NCI-H524 (cell line): ENCODE data around the gene FETUB.

Experiments used
- DNase-seq, 2 experiments: peaks; one replicate each; lab custom pipeline; 2025; lab: John Stamatoyannopoulos, UW

The FETUB gene

DNA sequence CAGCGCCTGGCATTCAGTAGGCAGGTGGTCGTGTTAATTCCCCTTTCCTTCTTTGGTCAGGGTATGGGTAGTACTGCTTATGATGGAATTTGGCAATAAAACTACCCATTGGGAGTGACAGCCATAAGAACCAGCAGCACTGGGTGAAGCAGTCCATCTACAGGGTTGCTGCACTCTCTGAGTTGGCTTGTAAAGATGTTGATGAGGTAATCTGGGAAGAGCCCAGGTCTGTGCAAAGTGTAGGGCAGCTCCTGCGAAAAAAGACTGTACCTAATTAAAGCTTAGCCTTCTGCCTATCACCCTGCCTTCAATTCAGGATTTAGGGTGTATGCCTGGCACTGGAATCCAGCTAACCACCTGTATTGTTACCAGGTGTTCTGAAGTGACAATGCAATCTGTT, 4.7 kb upstream of the FETUB start:
- no peak for DNase-seq

DNA sequence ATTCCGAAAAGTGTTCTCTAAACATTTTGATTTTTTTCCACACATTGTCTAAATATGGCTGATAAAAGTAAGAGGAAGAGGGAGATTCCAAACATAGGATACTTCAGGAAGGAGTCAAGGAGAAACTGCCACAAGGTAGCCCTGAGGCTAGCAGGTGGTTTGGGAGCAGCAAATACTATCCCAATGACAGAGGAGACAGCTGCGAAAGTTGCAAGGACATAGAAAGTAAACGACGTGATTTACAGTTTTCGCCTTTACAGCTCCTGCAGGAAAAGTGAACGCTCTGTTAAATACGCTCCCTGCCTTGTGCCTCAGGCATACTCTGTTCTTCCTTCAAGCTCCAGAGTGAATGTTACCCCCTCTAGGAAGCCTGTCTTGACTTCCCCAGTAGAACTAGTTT, 3.7 kb upstream of the FETUB start:
- DNase-seq, result no peak

DNA sequence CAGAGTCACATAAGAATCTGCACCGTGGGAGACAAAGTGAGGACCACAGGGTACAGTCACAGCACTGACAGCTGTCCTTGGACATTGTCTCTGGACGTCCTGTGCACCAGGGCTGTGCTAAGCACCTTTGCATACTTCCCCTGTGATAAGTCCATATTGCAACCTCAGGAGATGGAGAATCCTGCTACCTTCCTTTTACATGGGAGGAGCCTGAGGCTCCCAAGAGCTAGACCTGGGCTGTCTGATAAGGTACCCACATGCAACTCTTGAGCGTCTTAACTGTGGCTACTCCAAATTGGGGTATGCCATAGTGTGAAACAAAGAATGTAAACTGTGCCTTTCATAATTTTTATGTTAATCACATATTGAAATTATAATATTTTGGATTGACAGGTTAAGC, 2.5 kb upstream of the FETUB start:
- DNase-seq, result no peak

DNA sequence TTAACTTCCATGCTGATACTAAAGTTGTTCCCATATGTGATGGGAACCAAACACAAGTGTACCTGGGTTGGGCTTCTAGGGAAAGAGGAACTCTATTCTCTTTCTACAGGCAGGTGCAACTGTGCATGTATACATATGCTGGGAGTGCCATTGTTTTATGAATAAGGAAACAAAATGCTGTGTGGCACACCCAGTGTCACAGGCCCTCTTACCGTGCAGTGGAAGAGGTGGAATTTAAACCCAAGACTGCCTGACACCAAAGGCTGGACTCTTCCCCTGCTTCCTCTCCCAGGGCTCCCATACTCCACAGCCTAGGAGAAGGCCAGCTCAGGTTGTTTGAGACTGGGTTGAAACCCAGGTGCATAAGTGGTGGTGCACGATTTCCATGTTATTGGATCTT, 1.9 kb upstream of the FETUB start:
- DNase-seq, result no peak

DNA sequence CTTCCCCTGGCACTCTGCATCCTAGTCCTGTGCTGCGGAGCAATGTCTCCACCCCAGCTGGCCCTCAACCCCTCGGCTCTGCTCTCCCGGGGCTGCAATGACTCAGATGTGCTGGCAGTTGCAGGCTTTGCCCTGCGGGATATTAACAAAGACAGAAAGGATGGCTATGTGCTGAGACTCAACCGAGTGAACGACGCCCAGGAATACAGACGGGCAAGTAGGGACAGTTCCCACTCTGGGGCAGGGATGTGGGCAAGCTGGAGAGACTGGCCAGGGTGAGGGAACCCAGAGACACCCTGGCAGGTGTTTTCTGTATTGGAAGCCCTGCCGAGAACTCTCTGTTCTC, 247 bp downstream of the FETUB start:
- DNase-seq, result no peak

DNA sequence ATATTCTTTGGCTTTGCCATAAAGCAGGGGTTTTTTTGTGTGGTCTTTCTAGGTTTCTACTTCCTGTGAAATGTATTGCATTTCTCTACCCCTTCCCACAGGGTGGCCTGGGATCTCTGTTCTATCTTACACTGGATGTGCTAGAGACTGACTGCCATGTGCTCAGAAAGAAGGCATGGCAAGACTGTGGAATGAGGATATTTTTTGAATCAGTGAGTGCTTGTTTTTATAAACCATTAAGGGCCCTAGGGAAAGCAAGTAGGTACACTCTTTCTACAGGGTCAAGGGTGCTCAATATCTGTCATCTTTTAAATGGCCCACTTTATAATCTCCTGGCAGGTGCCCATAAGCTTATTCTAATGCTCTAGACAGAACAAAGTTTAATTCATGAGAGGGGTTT, 730 bp downstream of the FETUB start:
- no peak for DNase-seq

DNA sequence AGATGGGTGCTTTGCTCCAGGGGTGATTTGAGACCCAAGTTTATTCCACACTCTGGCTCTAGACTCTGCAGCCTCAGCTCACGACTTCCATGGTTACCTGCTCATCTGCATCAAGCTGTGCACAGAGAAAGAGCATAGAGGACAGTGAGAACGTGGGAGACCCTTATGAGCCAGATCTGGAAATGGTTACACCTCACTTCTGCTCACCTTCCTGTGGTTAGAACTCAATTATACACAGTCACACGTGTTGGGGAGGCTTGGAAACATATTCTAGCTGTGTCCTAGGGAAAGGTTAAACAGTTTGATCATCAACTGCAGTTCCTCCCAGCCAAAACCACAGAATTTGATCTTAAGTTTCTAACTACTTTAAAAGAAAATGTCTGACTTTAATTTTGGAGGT, 1.8 kb downstream of the FETUB start:
- DNase-seq, result no peak

DNA sequence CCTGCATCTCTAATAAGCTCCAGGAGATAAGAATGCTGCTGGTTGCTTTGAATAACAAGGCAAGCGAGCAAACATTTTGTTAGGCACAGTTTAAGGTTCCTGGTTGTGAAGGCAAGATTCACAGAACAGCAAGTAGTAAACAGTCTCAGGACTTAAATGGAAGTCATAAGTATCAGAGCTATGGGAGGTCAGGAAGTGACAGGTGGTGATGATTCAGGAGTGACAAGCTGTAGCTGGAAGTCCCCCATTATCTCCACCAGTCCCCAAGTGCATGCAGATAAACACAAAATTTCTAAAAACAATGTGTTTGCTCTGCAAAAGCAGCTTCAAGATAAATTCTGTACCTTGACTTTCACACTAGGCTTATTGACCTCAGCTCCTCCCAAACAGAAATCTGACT, 3.3 kb downstream of the FETUB start:
- no peak for DNase-seq

DNA sequence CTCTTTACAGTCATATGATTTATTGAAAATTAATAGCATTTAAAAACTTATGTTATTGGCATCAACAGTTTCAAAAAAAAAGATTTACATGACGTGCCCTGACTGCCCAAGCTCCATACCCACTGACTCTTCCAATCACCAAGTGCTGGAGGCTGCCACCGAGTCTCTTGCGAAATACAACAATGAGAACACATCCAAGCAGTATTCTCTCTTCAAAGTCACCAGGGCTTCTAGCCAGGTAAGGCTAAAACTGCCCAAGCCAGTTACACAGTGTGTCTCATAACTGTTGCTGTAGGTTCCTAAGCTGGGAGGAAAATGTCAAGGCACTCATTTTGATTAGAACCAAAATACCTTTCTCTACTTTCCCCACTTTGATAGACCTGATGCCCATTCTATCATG, 4.5 kb downstream of the FETUB start:
- DNase-seq, result no peak

DNA sequence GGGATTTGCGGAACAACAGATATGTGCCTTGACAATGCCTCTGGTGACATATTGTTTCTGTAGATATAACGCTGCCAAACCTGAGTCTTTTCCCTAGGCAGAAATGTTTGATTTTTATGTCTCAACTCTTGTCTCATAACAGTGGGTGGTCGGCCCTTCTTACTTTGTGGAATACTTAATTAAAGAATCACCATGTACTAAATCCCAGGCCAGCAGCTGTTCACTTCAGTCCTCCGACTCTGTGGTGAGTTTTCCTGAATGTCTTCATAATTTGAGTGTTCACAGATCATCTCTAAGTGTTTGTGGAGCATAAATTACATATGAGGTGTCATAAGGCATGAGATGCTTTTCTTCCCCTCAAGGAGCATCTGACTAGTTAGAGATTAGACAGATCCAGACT, 5.9 kb downstream of the FETUB start:
- peak; percentile 82 to 94 for DNase-seq

DNA sequence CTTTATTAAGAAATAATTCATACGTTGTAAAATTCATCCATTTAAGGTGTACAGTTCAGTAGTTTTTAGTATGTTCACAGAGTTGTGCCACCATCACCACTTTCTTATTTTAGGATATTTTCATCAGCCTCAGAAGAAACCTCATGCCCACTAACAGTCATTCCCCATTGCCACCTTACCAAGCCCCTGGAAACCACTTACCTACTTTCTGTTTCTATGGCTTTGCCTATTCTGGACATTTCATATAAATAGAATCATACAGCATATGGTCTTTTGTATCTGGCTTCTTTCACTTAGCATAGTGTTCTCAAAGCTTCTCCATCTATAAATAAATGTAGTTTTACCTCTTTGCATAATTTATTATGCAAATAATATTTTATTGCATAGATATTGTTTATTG, 6.6 kb downstream of the FETUB start:
- DNase-seq, result no peak

DNA sequence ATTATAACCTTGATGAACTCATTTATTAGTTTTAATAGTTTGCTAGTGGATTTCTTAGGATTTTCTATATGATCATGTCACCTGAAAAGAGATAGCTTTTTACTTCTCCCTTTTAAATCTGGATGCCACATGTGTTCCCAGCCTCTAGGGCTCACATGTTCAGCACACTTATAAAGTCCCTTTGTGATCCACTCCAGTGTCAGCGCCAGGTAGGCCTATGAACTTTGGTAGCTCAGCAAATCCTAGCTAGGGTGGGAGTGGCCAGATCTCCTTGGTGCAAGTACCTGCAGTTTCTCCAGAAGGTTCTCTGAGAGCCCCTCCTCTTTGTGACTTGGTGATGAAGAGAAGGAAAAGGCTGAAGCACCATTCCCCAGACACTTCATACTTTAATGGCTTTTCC, 8.7 kb downstream of the FETUB start:
- no peak for DNase-seq

DNA sequence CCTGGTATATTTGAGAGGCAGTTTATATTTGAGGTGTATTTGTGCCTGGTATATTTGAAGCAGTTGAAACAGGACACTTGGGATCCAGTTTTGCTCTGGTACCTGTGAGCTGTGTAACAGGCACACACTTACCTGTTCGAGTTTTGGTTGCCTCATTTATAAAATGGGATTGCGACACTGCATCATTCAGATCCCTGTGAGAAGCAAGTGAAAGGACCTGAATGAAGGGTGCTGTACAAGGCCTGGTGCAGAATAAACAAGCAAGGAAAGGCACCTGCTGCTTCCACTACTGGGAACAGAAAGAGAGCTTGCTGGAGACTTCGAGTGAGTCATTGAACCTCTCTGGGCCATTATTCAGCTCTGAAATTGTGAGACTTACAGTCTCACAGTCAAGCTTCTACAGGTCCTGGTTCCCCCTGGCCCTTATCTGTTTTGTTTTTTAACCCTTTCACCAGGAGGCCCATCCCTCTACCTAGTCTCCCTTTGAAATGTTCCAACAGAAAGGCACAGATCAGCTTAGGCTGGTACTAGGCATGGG, 11.5 kb downstream of the FETUB start:
- DNase-seq, result no peak

DNA sequence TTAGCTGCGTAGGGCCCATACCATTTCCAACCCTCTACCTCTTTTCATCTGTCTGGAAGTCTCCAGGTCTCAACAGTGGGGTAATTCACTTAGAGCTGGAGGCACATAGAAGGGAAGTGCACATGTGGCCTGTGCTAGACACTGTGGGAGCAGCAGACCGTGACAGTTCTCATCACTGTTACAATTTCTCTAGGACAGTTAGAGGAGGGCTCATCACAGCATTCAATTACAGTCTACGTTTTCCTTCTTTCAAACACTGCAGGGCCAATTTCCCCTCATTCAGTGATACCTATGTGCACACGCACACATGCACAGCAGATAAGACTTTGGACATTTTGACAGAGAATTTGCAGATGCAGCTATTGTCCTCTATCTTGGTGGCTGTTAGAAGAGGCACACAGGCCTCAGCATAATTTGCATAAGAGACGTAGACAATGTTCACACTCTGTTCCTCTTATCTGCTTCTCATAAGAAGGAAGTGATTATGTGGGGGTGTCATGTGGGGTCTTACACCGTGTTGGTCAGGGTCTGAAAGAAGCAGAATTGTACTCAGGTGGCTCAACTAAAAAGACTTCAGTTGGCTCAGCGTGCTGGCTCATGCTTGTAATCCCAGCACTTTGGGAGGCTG, 13.0 kb downstream of the FETUB start:
- no peak for DNase-seq

DNA sequence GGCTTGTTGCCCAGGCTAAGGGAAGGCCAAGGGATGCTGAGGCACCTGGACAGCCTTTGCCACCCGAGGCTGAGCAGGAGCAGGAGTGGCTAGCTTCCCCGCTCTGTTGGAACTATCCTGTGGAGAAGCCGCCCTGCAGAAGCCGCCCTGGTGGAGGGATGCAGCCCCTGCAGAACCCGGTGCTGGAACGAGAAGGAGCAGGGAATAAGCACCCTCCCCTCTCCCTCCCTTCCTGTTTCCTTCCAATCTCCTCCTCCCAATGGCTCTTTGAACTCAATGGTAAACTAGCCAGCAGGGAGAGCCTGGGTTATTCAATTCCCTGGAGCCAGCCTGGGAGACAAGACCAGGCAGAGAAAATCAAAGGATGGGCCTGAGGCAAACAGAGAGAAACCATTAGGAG, 13.8 kb downstream of the FETUB start:
- DNase-seq, result no peak

DNA sequence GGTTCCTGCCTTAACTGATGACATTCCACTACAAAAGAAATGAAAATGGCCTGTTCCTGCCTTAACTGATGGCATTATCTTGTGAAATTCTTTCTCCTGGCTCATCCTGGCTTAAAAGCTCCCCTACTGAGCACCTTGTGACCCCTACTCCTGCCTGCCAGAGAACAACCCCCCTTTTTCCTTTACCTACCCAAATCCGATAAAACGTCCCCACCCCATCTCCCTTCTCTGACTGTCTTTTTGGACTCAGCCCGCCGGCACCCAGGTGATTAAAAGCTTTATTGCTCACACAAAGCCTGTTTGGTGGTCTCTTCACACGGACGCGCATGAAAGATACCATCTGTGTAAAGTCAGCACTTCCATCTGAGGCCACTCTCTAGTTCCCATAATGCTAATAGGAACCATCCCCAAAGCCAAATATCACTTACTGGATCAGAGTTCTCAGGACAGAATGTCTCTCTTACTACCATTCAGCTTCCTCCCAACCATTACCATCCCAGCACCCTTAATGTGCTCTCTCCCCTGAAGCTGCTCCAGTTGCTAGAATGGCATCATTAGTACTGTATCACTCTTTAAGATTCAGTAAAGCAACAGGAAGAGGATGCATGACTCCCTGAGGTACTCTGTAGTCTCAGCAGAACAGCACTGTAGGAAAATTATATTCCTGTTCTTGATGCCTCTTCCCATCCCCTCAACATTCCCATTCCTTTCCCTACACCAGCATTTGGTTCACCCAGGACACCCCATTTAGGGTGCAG, 23.3 kb downstream of the FETUB start:
- DNase-seq, result no peak

DNA sequence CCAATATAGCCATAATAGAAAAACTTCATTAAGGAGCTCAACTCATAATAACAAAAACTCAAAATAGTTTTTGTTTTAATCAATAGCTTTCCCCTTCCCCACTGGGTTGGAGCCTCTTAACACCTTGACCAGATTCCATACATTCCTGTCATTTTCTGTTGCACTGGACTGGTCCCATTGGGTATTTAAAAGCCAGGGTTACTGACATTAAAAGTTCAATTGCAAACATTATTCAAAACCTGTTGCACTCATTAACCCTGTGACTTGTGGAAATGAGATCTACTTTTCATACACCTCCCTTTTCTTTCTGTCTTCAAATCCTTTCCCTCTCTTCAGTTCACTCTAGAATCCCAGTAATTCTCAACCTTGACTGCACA, 23.9 kb downstream of the FETUB start:
- no peak for DNase-seq

DNA sequence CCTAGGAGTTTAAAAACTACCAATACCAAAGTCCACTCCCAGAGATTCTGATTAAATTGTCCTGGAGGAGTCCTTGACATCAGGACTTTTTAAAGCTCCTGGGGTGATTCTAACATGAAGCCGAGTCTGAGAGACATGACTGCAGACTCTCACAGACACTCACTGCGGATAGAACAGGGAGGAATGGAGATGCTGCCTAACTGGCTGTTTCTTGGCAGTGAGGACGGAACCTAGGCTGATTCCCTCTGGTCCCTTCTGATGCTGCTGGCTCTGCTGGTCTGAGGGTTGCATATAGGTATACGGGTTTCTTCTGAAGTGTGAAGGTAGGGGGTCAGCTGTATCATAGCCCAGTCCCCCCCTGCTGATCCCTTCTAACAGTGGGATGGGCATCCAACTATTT, 24.3 kb downstream of the FETUB start:
- no peak for DNase-seq

DNA sequence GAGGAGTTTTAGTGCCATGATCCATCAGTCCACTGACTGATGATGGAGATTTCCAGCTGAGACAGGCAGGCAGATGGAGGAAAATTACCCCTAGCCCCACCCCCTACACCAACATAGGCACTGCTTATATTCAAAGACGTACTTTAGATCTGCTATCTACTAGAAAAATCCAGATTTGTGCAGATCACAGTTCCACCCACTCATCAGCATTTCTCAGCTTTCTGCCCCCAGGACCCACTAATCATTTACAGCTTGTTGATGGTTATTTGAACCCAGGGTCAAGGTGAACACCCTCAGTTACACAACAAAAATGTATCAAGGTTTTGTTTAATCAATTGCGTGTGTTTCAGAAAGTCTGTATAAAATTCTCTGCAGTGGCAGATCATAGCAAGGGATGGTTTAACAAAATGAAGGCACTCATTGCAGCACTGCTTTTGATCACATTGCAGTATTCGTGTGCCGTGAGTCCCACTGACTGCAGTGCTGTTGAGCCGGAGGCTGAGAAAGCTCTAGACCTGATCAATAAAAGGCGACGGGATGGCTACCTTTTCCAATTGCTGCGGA, 25.5 kb downstream of the FETUB start, which contains the start of gene HRG:
TSS of gene HRG (plus strand) at position 390 of the 564 bp plus-strand sequence. CDS start at position 408, 18 bp downstream.
- no peak for DNase-seq

DNA sequence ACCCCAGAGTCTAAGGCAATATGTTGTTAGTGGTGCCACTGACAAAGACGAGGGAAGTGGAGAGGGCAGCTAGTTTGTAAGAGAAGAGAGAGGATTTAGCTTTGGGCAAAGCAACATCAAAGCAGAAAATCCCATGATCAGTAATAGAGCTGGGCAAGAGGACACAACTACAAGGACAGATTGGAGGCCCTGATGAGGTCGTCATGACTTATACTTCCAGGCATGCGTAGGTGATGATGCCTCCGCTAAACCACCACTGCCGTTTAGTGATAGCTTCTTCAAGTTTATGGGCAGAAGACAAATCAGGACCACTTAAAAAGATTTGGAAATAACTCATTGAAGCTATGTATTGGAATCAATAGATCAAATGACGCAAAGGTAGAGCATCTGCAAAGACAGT, 28.2 kb downstream of the FETUB start:
- DNase-seq, result no peak

DNA sequence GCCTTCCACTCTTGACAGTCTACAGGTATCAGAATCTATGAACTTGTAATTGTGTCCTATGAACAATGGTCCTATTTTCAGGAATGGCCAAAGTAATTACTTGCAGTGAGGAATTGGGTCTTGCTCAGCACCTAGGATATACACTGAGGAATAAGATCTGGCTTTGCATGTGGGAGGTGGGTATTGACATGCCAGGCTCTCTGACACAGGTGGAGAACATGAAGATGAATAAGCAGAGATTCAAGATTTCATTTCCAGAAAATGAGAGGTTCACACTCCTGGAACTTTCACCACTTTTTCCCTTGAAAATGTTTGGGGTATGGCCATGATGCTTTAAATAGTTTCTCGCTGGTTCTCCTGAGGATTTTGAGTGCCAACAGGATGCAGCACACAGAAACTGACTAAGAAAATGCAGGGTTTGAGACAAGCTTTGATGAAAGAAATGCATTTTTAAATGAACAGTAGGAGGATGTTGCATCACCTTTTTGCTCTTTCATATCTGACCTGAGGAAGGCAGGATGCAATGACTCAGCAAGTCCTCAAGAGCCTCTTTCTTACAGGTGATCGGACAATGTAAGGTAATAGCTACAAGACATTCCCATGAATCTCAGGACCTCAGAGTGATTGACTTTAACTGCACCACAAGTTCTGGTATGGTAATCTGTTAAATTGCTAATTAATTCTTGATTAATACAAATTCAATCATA, 29.3 kb downstream of the FETUB start:
- DNase-seq, result no peak

DNA sequence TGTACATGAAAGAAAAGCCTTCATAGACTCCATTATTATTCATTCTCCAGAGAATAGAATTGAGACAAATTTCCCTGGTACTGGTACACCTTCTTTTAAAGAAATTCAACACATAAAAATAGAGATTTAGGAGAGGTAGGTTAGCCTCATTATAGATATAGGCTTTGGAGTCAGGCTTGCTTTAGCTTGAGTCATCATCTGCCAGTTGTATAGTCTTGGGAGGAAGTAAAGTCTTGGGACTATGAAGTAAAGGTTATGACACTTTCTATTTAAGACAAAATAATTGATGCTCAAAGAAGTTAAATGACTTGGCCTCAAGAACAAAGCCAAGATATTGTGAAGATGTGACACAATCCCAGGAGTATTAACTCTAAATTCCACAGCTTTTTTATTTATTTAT, 30.0 kb downstream of the FETUB start:
- DNase-seq, result no peak

DNA sequence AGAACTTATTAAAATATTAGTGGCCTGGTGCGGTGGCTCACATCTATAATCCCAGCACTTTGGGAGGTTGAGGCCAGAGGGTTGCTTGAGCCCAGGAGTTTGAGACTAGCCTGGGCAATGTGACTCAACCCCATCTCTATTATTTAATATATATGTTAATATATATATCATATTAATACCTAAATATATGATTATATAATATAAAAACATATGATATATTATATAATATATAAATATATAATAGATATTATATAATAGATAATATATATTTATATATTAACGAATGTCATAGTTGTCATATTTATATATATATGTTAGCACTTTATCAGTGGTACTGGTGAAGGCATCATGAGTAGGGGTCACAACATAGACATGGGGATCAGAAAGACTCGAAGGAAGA, 30.9 kb downstream of the FETUB start:
- no peak for DNase-seq
